Neural cell (in vitro differentiated cells): ENCODE measurements around the gene ADCY1. TPM values are rescaled to one million over a fixed set of nuclear protein-coding genes. Genes with fewer than 3 reads are reported as not detected.

ENCODE experiments used
- H2AFZ ChIP-seq: fragments of 200-600, 300-800 bp; sonication (generic), shearing (Covaris generic); 2 replicates; pipeline ENCODE4 v1.6.0; 2014; ENCODE audit warnings: low read depth, mild to moderate bottlenecking, antibody characterized with exemption, low read length, moderate library complexity
- H3F3A ChIP-seq: fragments of 200-600 bp; shearing (Covaris generic); 2 replicates; pipeline ENCODE4 v1.6.1; 2016; ENCODE audit warnings: mild to moderate bottlenecking, moderate library complexity, mixed read lengths, antibody characterized with exemption, low read length; ENCODE audit not compliant: insufficient read depth, poor library complexity, severe bottlenecking
- H3K27ac ChIP-seq: fragments of 200-600, 300-800 bp; sonication (generic), shearing (Covaris generic); 2 replicates; pipeline ENCODE4 v1.5.1; 2014; ENCODE audit warnings: mild to moderate bottlenecking, low read length, moderate library complexity
- H3K27me3 ChIP-seq: fragments of 300-800, 200-600 bp; sonication (generic), shearing (Covaris generic); 2 replicates; pipeline ENCODE4 v1.6.0; 2014; ENCODE audit warnings: mild to moderate bottlenecking, low read depth, low read length, moderate library complexity; ENCODE audit not compliant: insufficient read depth
- H3K36me3 ChIP-seq: fragments of 300-800, 200-600 bp; sonication (generic), shearing (Covaris generic); 2 replicates; pipeline ENCODE4 v1.5.1; 2014; ENCODE audit warnings: mild to moderate bottlenecking, antibody characterized with exemption, low read length, moderate library complexity; ENCODE audit not compliant: insufficient read depth
- H3K4me2 ChIP-seq: fragments of 300-800, 200-600 bp; sonication (generic), shearing (Covaris generic); 2 replicates; pipeline ENCODE4 v1.6.0; 2014; ENCODE audit warnings: mild to moderate bottlenecking, low read length
- H3K4me3 ChIP-seq: fragments of 300-800, 200-600 bp; sonication (generic), shearing (Covaris generic); 2 replicates; pipeline ENCODE4 v1.5.1; 2014; ENCODE audit warnings: mild to moderate bottlenecking, low read length, moderate library complexity
- H3K79me2 ChIP-seq: fragments of 200-600 bp; shearing (Covaris generic); replicated peaks from 2 replicates; pipeline ENCODE4 v1.6.0; 2014; ENCODE audit warnings: mild to moderate bottlenecking, low read length, moderate library complexity; ENCODE audit not compliant: insufficient read depth
- H3K9ac ChIP-seq: fragments of 300-800, 200-600 bp; sonication (generic), shearing (Covaris generic); 2 replicates; pipeline ENCODE4 v1.6.1; 2016; ENCODE audit warnings: mild to moderate bottlenecking, low read length, mixed read lengths
- H3K9me2 ChIP-seq: fragments of 200-600 bp; shearing (Covaris generic); 2 replicates; pipeline ENCODE4 v1.6.1; 2016; ENCODE audit warnings: mild to moderate bottlenecking, low read length, mixed read lengths; ENCODE audit not compliant: insufficient read depth
- H3K9me3 ChIP-seq: fragments of 200-600, 300-800 bp; sonication (generic), shearing (Covaris generic); 2 replicates; pipeline ENCODE4 v1.6.1; 2016; ENCODE audit warnings: mild to moderate bottlenecking, mixed run types, low read length, moderate library complexity, mixed read lengths
- H4K20me1 ChIP-seq: fragments of 200-600 bp; shearing (Covaris generic); 2 replicates; pipeline ENCODE4 v1.6.1; 2016; ENCODE audit warnings: mild to moderate bottlenecking, mixed run types; ENCODE audit not compliant: insufficient read depth
- EP300 ChIP-seq: fragments of 450-650 bp; conservative IDR thresholded peaks from 2 replicates; pipeline ENCODE4 v1.6.1; 2014; ENCODE audit warnings: antibody characterized with exemption, mild to moderate bottlenecking, moderate library complexity; ENCODE audit not compliant: poor library complexity, severe bottlenecking
- EZH2 ChIP-seq: fragments of 200-600, 300-800 bp; shearing (Covaris generic), sonication (generic); IDR thresholded peaks from 2 replicates; pipeline ENCODE4 v1.6.1; 2014; ENCODE audit warnings: antibody characterized with exemption, low read length, borderline replicate concordance, mild to moderate bottlenecking; ENCODE audit not compliant: insufficient read depth, poor library complexity, severe bottlenecking
- MXI1 ChIP-seq: fragments of 450-650 bp; conservative IDR thresholded peaks from 2 replicates; pipeline ENCODE4 v1.6.1; 2014; ENCODE audit warnings: antibody characterized with exemption, mild to moderate bottlenecking; ENCODE audit not compliant: poor library complexity, severe bottlenecking
- POLR2AphosphoS5 ChIP-seq: IDR thresholded peaks from 2 replicates; pipeline ENCODE4 v1.6.1; 2012
- RAD21 ChIP-seq: fragments of 450-650 bp; conservative IDR thresholded peaks from 2 replicates; pipeline ENCODE4 v1.6.1; 2014; ENCODE audit warnings: antibody characterized with exemption, mild to moderate bottlenecking, moderate library complexity
- SMC3 ChIP-seq: fragments of 450-650 bp; conservative IDR thresholded peaks from 2 replicates; pipeline ENCODE4 v1.6.1; 2014; ENCODE audit warnings: antibody characterized with exemption, mild to moderate bottlenecking, moderate library complexity; ENCODE audit not compliant: poor library complexity
- TAF1 ChIP-seq: IDR thresholded peaks from 2 replicates; pipeline ENCODE4 v1.6.1; 2012; ENCODE audit warnings: low read depth
- polyA plus RNA-seq: library from polyadenylated mRNA; depleted of rRNA; stranded (reverse); fragments of >200 nt; gene quantifications from 2 replicates; pipeline ENCODE4 v1.2.3, GENCODE V29; 2014
- TF ChIP-seq, protein P1 (sequence below): fragments of 450-650 bp; IDR thresholded peaks from 2 replicates; pipeline ENCODE4 v1.5.1; 2014; ENCODE audit warnings: antibody characterized with exemption, mild to moderate bottlenecking, moderate library complexity; ENCODE audit not compliant: poor library complexity, severe bottlenecking
- TF ChIP-seq, protein P2 (sequence below): IDR thresholded peaks from 2 replicates; pipeline ENCODE4 v1.6.1; 2012; ENCODE audit warnings: borderline replicate concordance

Gene ADCY1
- polyA plus RNA-seq, 1 donor from 2014 or later, result 14.8 TPM

DNA sequence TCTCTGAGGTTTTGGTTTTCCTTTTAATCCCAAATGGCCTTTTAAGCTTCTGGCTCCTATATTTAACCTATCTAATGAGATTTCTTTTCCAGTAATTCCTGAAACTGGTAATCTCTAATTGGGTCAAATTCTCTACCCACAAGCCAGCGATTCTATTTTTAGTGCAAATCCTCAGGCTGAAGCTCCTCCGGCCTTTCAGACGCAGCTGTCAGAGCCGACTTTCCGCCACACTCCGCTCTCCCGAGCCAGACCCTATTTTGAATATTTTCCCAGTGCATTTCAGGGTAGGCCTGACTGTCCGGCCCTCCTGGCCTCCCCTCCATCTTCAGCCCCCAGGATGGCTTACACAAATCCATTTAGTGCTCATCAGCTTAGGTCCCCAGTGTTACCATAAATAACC lies 9.7 kb upstream of the ADCY1 start:
- H4K20me1 ChIP-seq, result no peaks in the 10 kb centered on the region
- H2AFZ ChIP-seq, result no peak overlapping the region
- H3K4me2 ChIP-seq, result no peak overlapping the region
- H3K4me3 ChIP-seq, result no peak overlapping the region
- H3K79me2 ChIP-seq, result no peaks in the 10 kb centered on the region
- no peaks in the 10 kb centered on the region for H3K9me3 ChIP-seq
- H3K36me3 ChIP-seq, result no peaks in the 10 kb centered on the region
- H3F3A ChIP-seq, result no peaks in the 10 kb centered on the region
- no peaks in the 10 kb centered on the region for H3K27me3 ChIP-seq
- no peak overlapping the region for H3K27ac ChIP-seq
- no peak overlapping the region for H3K9ac ChIP-seq
- no peaks in the 10 kb centered on the region for H3K9me2 ChIP-seq
- TF ChIP-seq EZH2 (no peak), MXI1 (no peak), RAD21 (no peak)
- TF ChIP-seq, protein P1, sequence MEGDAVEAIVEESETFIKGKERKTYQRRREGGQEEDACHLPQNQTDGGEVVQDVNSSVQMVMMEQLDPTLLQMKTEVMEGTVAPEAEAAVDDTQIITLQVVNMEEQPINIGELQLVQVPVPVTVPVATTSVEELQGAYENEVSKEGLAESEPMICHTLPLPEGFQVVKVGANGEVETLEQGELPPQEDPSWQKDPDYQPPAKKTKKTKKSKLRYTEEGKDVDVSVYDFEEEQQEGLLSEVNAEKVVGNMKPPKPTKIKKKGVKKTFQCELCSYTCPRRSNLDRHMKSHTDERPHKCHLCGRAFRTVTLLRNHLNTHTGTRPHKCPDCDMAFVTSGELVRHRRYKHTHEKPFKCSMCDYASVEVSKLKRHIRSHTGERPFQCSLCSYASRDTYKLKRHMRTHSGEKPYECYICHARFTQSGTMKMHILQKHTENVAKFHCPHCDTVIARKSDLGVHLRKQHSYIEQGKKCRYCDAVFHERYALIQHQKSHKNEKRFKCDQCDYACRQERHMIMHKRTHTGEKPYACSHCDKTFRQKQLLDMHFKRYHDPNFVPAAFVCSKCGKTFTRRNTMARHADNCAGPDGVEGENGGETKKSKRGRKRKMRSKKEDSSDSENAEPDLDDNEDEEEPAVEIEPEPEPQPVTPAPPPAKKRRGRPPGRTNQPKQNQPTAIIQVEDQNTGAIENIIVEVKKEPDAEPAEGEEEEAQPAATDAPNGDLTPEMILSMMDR, result no peak
- TF ChIP-seq, protein P2, sequence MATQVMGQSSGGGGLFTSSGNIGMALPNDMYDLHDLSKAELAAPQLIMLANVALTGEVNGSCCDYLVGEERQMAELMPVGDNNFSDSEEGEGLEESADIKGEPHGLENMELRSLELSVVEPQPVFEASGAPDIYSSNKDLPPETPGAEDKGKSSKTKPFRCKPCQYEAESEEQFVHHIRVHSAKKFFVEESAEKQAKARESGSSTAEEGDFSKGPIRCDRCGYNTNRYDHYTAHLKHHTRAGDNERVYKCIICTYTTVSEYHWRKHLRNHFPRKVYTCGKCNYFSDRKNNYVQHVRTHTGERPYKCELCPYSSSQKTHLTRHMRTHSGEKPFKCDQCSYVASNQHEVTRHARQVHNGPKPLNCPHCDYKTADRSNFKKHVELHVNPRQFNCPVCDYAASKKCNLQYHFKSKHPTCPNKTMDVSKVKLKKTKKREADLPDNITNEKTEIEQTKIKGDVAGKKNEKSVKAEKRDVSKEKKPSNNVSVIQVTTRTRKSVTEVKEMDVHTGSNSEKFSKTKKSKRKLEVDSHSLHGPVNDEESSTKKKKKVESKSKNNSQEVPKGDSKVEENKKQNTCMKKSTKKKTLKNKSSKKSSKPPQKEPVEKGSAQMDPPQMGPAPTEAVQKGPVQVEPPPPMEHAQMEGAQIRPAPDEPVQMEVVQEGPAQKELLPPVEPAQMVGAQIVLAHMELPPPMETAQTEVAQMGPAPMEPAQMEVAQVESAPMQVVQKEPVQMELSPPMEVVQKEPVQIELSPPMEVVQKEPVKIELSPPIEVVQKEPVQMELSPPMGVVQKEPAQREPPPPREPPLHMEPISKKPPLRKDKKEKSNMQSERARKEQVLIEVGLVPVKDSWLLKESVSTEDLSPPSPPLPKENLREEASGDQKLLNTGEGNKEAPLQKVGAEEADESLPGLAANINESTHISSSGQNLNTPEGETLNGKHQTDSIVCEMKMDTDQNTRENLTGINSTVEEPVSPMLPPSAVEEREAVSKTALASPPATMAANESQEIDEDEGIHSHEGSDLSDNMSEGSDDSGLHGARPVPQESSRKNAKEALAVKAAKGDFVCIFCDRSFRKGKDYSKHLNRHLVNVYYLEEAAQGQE, result no peak

DNA sequence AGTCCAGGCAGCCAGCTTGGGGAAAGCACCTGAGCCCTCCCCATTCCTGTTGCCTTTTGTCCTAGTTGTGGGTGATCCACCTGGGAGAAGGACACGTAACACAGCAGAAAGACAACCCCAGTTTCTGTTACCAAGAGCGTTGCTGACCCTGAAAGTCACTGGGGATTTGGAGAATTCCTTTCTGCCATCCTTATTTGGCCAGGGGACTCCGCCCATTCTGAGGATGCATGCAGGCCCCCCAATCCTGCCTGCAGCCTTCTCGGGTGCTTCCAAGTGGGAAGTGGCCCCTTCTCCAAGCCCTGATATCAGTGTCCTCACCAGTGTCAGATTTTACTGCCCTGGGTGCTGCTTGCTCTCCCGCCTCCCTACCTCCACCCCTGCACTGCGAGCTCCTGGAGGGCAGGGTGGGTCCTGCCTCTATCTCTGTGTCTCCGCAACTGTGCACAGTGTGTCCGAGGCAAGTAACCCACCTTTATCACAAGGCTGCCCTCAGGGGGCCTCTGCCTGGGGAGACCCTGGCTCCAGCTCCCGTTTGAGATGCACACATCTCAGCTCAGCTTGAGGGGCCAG lies 9.2 kb upstream of the ADCY1 start:
- TF ChIP-seq TAF1 (no peak), EP300 (no peak), EZH2 (no peak), SMC3 (no peak), POLR2AphosphoS5 (no peak), MXI1 (no peak), RAD21 (no peak)
- TF ChIP-seq, protein P1, result no peak
- TF ChIP-seq, protein P2, result no peak
- Histone ChIP-seq H3K27me3 (no peaks in the 10 kb centered on the region), H3K9ac (no peak overlapping the region), H3K27ac (no peak overlapping the region), H4K20me1 (no peaks in the 10 kb centered on the region), H2AFZ (no peak overlapping the region), H3K4me2 (no peak overlapping the region), H3K36me3 (no peaks in the 10 kb centered on the region), H3F3A (no peaks in the 10 kb centered on the region), H3K9me3 (no peaks in the 10 kb centered on the region), H3K79me2 (no peaks in the 10 kb centered on the region), H3K4me3 (no peak overlapping the region), H3K9me2 (no peaks in the 10 kb centered on the region)
